HepG2 (cell line): ENCODE results near the gene NPB. TPM values are rescaled to one million over a fixed set of nuclear protein-coding genes. Genes with fewer than 3 reads are reported as not detected.
A peak's percentile ranks its signal among the peaks of the same experiment; 100 is the strongest.

Experiments
- E2F2 ChIP-seq: sonication (generic); formaldehyde crosslinking; IDR thresholded peaks from 2 replicates; pipeline ENCODE4 v1.4.0; 2020; ENCODE audit warnings: missing genetic modification reagents, borderline replicate concordance
- FOXK2 ChIP-seq: fragments of 450-650 bp; IDR thresholded peaks from 2 replicates; pipeline ENCODE4 v1.6.1; 2016
- ISX ChIP-seq: sonication (generic); formaldehyde crosslinking; conservative IDR thresholded peaks from 2 replicates; pipeline ENCODE4 v1.5.0; 2020; ENCODE audit warnings: missing genetic modification reagents
- NCOA1 ChIP-seq: sonication (generic); formaldehyde crosslinking; IDR thresholded peaks from 2 replicates; pipeline ENCODE4 v1.9.0; 2021; ENCODE audit warnings: missing genetic modification reagents
- POLR2AphosphoS5 ChIP-seq: IDR thresholded peaks from 2 replicates; pipeline ENCODE4 v1.6.1; 2012; ENCODE audit warnings: low read depth, low read length
- TAF1 ChIP-seq: sonication (generic); formaldehyde crosslinking; IDR thresholded peaks from 2 replicates; pipeline ENCODE4 v1.4.0; 2020; ENCODE audit warnings: missing genetic modification reagents
- TCF7L2 ChIP-seq: IDR thresholded peaks from 2 replicates; pipeline ENCODE4 v1.6.1; 2011; ENCODE audit warnings: mild to moderate bottlenecking, low read depth, low read length, moderate library complexity
- THRA ChIP-seq: sonication (generic); formaldehyde crosslinking; IDR thresholded peaks from 2 replicates; pipeline ENCODE4 v1.4.0; 2020; ENCODE audit warnings: missing genetic modification reagents, borderline replicate concordance
- U2AF1 ChIP-seq: fragments of 200-400 bp; formaldehyde crosslinking; optimal IDR thresholded peaks from 2 replicates; pipeline ENCODE3; 2017; ENCODE audit warnings: mild to moderate bottlenecking, low read depth, low read length
- XBP1 ChIP-seq: sonication (generic); formaldehyde crosslinking; IDR thresholded peaks from 2 replicates; pipeline ENCODE4 v1.5.0; 2020; ENCODE audit warnings: missing genetic modification reagents
- ZBED4 ChIP-seq: sonication (generic); formaldehyde crosslinking; IDR thresholded peaks from 2 replicates; pipeline ENCODE4 v1.4.0; 2020; ENCODE audit warnings: missing genetic modification reagents, borderline replicate concordance
- ZNF138 ChIP-seq: sonication (generic); formaldehyde crosslinking; IDR thresholded peaks from 2 replicates; pipeline ENCODE4 v1.5.0; 2020; ENCODE audit warnings: mild to moderate bottlenecking, low read depth, missing genetic modification reagents
- ZNF160 ChIP-seq: sonication (generic); formaldehyde crosslinking; IDR thresholded peaks from 2 replicates; pipeline ENCODE4 v1.8.0; 2022; ENCODE audit warnings: mild to moderate bottlenecking, inconsistent platforms, missing genetic modification reagents
- ZNF281 ChIP-seq: sonication (generic); formaldehyde crosslinking; IDR thresholded peaks from 2 replicates; pipeline ENCODE4 v1.4.0; 2020; ENCODE audit warnings: missing genetic modification reagents, borderline replicate concordance
- ZNF292 ChIP-seq: sonication (generic); formaldehyde crosslinking; IDR thresholded peaks from 2 replicates; pipeline ENCODE4 v1.8.1; 2022; ENCODE audit warnings: mild to moderate bottlenecking, low read depth, missing genetic modification reagents, borderline replicate concordance
- ZNF496 ChIP-seq: sonication (generic); formaldehyde crosslinking; IDR thresholded peaks from 2 replicates; pipeline ENCODE4 v1.8.1; 2023; ENCODE audit warnings: mild to moderate bottlenecking, moderate library complexity, missing genetic modification reagents; ENCODE audit not compliant: insufficient replicate concordance
- ZNF678 ChIP-seq: sonication (generic); formaldehyde crosslinking; IDR thresholded peaks from 2 replicates; pipeline ENCODE4 v1.4.0; 2020; ENCODE audit warnings: mild to moderate bottlenecking, missing genetic modification reagents
- ZNF839 ChIP-seq: sonication (generic); formaldehyde crosslinking; IDR thresholded peaks from 2 replicates; pipeline ENCODE4 v1.4.0; 2020; ENCODE audit warnings: missing genetic modification reagents, mild to moderate bottlenecking, borderline replicate concordance
- ZNF841 ChIP-seq: sonication (generic); formaldehyde crosslinking; IDR thresholded peaks from 2 replicates; pipeline ENCODE4 v1.8.1; 2023; ENCODE audit warnings: missing genetic modification reagents, borderline replicate concordance
- polyA plus RNA-seq, 8 experiments: library from polyadenylated mRNA; depleted of rRNA in 3 of 8; stranded (reverse) in 7 of 8; unstranded in 1 of 8; fragments of >200 nt; fragmentation: Illumina TruSeq in 4 of 8; extraction: Trizol in 4 of 8; gene quantifications; 2 replicates each; pipeline versions ENCODE4 v1.2.1 to v1.2.3, GENCODE V29; 2011 to 2016; ENCODE audit warnings: low read depth in 4 of 8, missing spikeins in 1 of 8, mixed read lengths in 1 of 8; ENCODE audit not compliant: insufficient read depth in 1 of 8
- total RNA-seq, 5 experiments: library from RNA; depleted of rRNA; stranded (reverse); fragments of >200 nt; fragmentation: Illumina TruSeq; extraction: Trizol; gene quantifications; 2 replicates each; pipeline ENCODE4 v1.2.3, GENCODE V29; 2016; ENCODE audit warnings: low read depth in 1 of 5

NPB gene
- total and polyA plus RNA-seq, 2 of the 13 experiments (the other 11 are each of a cell fraction or from before 2014, with no cell fraction given): 0.11 to 0.93 TPM

- TF ChIP-seq ZBED4: no peak; the same call in 1 of the 2 replicates
- peak; percentile 81 for TF ChIP-seq FOXK2
- peak; percentile 71; the same call in 1 of the 2 replicates for TF ChIP-seq ISX (CRISPR knock-in tag)
- no peak for TF ChIP-seq ZNF839 (CRISPR knock-in tag)
- no peak for TF ChIP-seq ZNF496 (CRISPR knock-in tag)
- TF ChIP-seq ZNF292 (CRISPR knock-in tag): no peak
- peak; percentile 80 for TF ChIP-seq TAF1 (CRISPR knock-in tag)
- 0 out of 2 replicates have a peak, but pooled peaks have one; percentile 4 for TF ChIP-seq ZNF138
- TF ChIP-seq NCOA1 (CRISPR knock-in tag): no peak
- TF ChIP-seq E2F2 (CRISPR knock-in tag): peak; percentile 67; the same call in 1 of the 2 replicates
- no peak; the same call in 1 of the 2 replicates for TF ChIP-seq ZNF160 (CRISPR knock-in tag)
- no peak for TF ChIP-seq XBP1
- TF ChIP-seq U2AF1: no peak
- TF ChIP-seq TCF7L2: no peak
- peak; percentile 88 for TF ChIP-seq POLR2AphosphoS5
- peak; percentile 69; the same call in 1 of the 2 replicates for TF ChIP-seq ZNF281 (CRISPR knock-in tag)
- no peak for TF ChIP-seq ZNF678 (CRISPR knock-in tag)
- peak; percentile 92 for TF ChIP-seq THRA (CRISPR knock-in tag)
- no peak for TF ChIP-seq ZNF841 (CRISPR knock-in tag)
Measured at GRCh38 chr17:81909966-81910839, 8.2 kb downstream of the NPB start (continued).
